Measurements from ENCODE around the gene ZNF738.

ZNF738 gene

GRCh38 chr19:21322528-21322927, 36.3 kb upstream of the ZNF738 start:
- Histone ChIP-seq H3K27me3 (ENCODE audit: insufficient read depth, low read depth, severe bottlenecking) (no peaks in the 10 kb centered on the region), H3K4me3 (ENCODE audit: low read depth, low read length) (no peak overlapping the region), H3K9me3 (ENCODE audit: severe bottlenecking) (peaks cover 7% of the 10 kb centered on the region), H3K27ac (no peak overlapping the region), H3K36me3 (peaks cover 17% of the 10 kb centered on the region)
- DNase-seq: no peak
- TF ChIP-seq CTCF (IDR thresholded peaks at IDR 0.05; ENCODE audit: low read depth, low read length): no peak

GRCh38 chr19:21323000-21323399, 35.8 kb upstream of the ZNF738 start:
- no peak for TF ChIP-seq CTCF (IDR thresholded peaks at IDR 0.05; ENCODE audit: low read depth, low read length)
- no peak overlapping the region for H3K27ac ChIP-seq
- peaks cover 7% of the 10 kb centered on the region for H3K9me3 ChIP-seq (ENCODE audit: severe bottlenecking)
- no peaks in the 10 kb centered on the region for H3K27me3 ChIP-seq (ENCODE audit: insufficient read depth, low read depth, severe bottlenecking)
- peaks cover 19% of the 10 kb centered on the region for H3K36me3 ChIP-seq
- DNase-seq: no peak
- H3K4me3 ChIP-seq (ENCODE audit: low read depth, low read length): no peak overlapping the region

- H3K36me3 ChIP-seq: peaks cover 19% of the 10 kb centered on the region
- no peak for TF ChIP-seq CTCF (IDR thresholded peaks at IDR 0.05; ENCODE audit: low read depth, low read length)
- H3K9me3 ChIP-seq (ENCODE audit: severe bottlenecking): peaks cover 9% of the 10 kb centered on the region
- no peak overlapping the region for H3K4me3 ChIP-seq (ENCODE audit: low read depth, low read length)
- no peaks in the 10 kb centered on the region for H3K27me3 ChIP-seq (ENCODE audit: insufficient read depth, low read depth, severe bottlenecking)
- DNase-seq: no peak
- no peak overlapping the region for H3K27ac ChIP-seq
Measured at GRCh38 chr19:21326169-21326568, 32.6 kb upstream of the ZNF738 start.

- Histone ChIP-seq H3K27me3 (ENCODE audit: insufficient read depth, low read depth, severe bottlenecking) (no peaks in the 10 kb centered on the region), H3K27ac (peak overlapping the region; percentile 92), H3K36me3 (peaks cover 19% of the 10 kb centered on the region), H3K4me3 (ENCODE audit: low read depth, low read length) (peak overlapping the region; percentile 77), H3K9me3 (ENCODE audit: severe bottlenecking) (peaks cover 14% of the 10 kb centered on the region)
- DNase-seq: no peak
- no peak for TF ChIP-seq CTCF (IDR thresholded peaks at IDR 0.05; ENCODE audit: low read depth, low read length)
Measured at GRCh38 chr19:21328406-21328805, 30.4 kb upstream of the ZNF738 start.

- Histone ChIP-seq H3K27me3 (ENCODE audit: insufficient read depth, low read depth, severe bottlenecking) (no peaks in the 10 kb centered on the region), H3K27ac (peak within 1 kb of the TSS; percentile 92)
Measured at GRCh38 chr19:21328885-21329605, 29.8 kb upstream of the ZNF738 start, which contains the start of gene ZNF708. ZNF708 (minus strand) TSS chr19:21329410; CDS start chr19:21329212, 198 bp downstream.

More at GRCh38 chr19:21328885-21329605, 29.8 kb upstream of the ZNF738 start, which contains the start of gene ZNF708:
- DNase-seq: peak; percentile 94
- Histone ChIP-seq H3K9me3 (ENCODE audit: severe bottlenecking) (peaks cover 14% of the 10 kb centered on the region), H3K4me3 (ENCODE audit: low read depth, low read length) (peak within 1 kb of the TSS; percentile 77), H3K36me3 (peaks cover 19% of the 10 kb centered on the region)
- no peak for TF ChIP-seq CTCF (IDR thresholded peaks at IDR 0.05; ENCODE audit: low read depth, low read length)
